GM19193 (cell line): ENCODE data around the gene HOXD9.

Experiments used
- POLR2A ChIP-seq: IDR thresholded peaks from 4 replicates; pipeline ENCODE4 v1.6.1; 2011; ENCODE audit not compliant: insufficient read depth, insufficient read length; ENCODE audit errors: extremely low read depth

HOXD9 gene

GRCh38 chr2:176092270-176093144, 30.0 kb upstream of the HOXD9 start, which contains the start of gene HOXD13:
Gene HOXD13 (plus strand): TSS chr2:176092721. CDS start chr2:176092891, 170 bp downstream.
- no peak for TF ChIP-seq POLR2A

GRCh38 chr2:176093145-176093897, 29.2 kb upstream of the HOXD9 start:
- TF ChIP-seq POLR2A, result no peak

DNA sequence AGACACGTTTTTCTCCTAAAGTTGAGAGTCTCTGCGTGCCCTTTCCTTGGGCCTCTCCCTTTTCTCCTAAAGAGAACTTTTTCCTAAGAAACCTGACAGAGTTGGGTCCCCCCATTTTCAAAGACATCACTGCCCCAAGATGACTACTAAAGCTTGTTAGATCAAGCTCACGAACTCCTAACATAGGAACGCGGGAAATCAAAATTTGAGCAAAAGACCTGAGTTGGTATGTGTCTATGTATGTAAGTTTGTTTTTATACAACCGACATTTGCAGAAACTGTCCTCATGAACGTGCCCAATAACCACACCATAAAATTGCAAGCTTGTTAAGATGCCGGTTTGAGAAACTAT, 28.6 kb upstream of the HOXD9 start:
- no peak for TF ChIP-seq POLR2A

DNA sequence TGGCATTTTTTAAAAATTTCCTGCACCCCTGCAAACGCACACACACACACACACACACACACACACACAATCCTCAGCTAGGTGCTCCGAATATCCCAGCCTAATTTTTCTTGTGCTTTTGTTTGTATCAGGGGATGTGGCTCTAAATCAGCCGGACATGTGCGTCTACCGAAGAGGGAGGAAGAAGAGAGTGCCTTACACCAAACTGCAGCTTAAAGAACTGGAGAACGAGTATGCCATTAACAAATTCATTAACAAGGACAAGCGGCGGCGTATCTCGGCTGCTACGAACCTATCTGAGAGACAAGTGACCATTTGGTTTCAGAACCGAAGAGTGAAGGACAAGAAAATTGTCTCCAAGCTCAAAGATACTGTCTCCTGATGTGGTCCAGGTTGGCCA, 28.2 kb upstream of the HOXD9 start:
- no peak for TF ChIP-seq POLR2A

DNA sequence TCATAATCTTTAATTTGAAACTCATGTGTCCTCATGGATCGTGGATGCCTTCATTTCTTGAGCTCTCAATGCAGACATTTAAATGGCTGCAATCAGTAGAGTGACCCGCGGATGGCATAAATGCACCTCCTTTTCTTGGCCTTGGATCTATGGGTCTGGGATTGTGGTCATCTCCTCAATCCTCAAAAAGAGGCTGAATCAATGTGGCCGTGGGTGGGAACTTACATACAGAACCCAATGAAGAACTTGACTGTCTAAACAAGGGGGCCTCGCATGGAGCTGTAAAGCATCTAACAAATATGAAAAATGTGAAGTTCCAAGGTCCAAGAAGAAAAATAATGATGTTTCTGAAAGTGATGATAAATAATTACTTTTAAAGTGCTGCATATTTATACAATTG, 27.1 kb upstream of the HOXD9 start:
- no peak for TF ChIP-seq POLR2A

- TF ChIP-seq POLR2A, result no peak
These were observed 26.1 kb upstream of the HOXD9 start for GRCh38 chr2:176096243-176096985.

GRCh38 chr2:176096986-176097819, 25.3 kb upstream of the HOXD9 start:
- no peak for TF ChIP-seq POLR2A

- TF ChIP-seq POLR2A, result no peak
These were observed 24.6 kb upstream of the HOXD9 start for GRCh38 chr2:176097820-176098365.

DNA sequence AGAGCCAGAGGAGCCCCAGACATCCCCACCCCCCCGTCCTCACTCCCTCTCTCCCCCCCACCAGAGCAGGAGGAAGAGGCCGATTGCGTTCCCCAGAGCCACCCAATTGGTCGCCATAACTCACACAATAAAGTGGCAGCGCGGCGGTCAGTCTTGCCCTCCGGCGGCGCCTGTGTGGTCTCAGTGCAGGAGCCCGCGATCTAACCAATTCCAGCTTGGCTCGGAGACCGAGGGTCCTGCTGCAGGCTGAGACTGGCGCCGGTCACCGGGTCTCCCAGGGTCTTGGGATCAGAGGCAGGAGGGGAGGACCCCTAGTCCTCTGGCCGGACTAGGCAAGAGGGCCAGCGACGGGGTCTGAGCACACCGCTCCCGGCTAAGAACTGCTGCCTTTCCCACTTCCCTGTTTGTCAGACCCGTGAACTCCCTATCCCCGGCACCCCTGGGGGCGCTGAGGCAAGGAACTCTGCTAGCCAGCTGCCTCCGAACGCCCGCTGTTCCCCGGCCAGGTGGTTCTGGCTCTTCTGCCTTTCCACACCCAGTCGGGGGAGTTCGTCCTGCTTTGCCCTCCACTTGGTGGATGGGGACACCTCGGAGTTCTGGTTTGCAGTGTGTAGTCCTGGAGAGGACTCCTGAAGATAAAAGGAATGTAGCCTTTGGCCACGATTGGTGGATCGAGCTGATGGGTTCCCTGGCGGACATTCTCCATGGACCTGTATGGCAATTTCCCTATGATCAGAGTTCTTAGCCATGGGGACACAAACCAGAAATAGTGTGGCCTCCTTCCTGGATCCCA, 24.0 kb upstream of the HOXD9 start:
- no peak for TF ChIP-seq POLR2A

- TF ChIP-seq POLR2A, result no peak
These were observed 23.3 kb upstream of the HOXD9 start for GRCh38 chr2:176099159-176099727.

- no peak for TF ChIP-seq POLR2A
These were observed 22.6 kb upstream of the HOXD9 start, which contains the start of gene HOXD12 for GRCh38 chr2:176099728-176100546. Gene HOXD12 (plus strand): TSS chr2:176099795. CDS start chr2:176099802, 7 bp downstream.

DNA sequence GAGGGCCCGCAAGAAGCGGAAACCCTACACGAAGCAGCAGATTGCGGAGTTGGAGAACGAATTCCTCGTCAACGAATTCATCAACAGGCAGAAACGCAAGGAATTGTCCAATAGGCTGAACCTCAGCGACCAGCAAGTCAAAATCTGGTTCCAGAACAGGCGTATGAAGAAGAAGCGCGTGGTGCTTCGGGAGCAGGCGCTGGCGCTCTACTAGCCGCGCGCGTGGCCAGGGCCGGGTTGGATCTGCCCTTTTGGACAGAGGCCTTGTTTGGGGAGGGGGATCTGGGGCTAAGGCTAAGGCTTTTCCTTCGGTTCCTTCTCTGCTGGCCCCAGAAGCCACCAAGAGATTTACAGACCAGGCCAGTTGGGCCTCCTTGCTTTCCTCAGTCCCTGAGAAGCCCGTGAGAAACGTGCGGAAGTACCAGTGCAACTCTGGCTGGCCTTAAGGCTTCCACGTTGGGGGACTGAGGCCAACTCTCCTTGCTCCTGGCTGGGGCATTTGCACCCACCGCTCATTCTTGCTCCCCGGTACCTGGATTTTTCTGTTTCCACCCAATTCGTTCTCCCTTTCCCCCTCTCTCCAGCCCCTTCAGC, 21.9 kb upstream of the HOXD9 start:
- TF ChIP-seq POLR2A, result no peak
